ENCODE data around the gene CACNA1C.

CACNA1C gene

GRCh38 chr12:2633176-2633824, 580.5 kb downstream of the CACNA1C start:
- DNase-seq (ENCODE audit: low read depth in 2 of 2, low spot score in 1 of 2): no peak

- no peak for DNase-seq (ENCODE audit: low read depth in 2 of 2, low spot score in 1 of 2)
Measured at GRCh38 chr12:2633825-2634200, 581.0 kb downstream of the CACNA1C start.

DNA sequence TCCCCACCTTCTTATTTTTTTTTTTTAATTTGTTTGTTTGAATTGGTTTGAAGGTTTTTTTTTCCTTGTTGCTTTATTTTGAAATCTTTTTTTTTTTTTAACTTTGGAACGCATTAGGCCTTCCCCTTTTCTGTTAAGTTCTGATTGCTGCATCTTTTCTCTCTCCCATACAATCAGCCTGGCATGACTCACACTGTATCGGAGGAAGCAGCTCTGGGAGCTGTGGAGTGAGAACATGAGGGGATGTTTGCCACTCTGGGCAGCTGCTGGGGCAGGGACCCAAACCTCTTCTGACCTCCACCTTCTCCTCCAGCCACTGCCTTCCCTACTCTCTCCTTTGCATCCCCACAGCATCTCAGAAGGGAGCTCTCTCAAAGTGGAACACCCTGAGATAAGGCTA, 581.7 kb downstream of the CACNA1C start:
- no peak for DNase-seq (ENCODE audit: low read depth in 2 of 2, low spot score in 1 of 2)

DNA sequence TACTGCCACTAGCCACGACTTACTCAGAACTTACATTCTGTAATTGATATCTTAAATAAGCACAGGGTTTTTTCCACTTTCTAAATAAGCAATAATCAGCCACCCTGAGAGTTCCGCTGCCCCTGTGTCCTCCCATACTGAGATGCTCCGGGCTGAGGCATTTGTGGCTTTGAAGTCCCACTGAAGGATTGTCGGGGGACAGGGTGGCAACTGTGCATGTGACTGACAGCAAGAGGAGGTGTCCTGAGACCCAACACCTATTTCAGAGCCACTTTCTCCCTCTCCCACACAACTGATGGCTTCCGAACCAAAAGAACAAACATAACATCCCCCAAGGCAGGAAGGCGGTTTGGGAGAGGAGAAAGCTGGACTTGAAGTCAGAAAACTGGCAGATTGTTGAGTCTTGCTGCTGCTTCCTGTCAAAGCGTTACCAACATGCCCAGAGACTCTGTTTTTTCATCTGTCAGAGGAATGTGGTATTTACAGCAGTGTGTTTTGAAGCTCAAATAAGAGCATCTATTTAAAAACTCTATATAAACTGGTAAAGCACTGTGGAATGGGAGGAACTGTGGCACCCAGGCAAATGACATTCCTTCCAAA, 584.1 kb downstream of the CACNA1C start:
- DNase-seq (ENCODE audit: low read depth in 2 of 2, low spot score in 1 of 2): no peak

- no peak for DNase-seq (ENCODE audit: low read depth in 2 of 2, low spot score in 1 of 2)
Measured at GRCh38 chr12:2637371-2637770, 584.6 kb downstream of the CACNA1C start.

DNA sequence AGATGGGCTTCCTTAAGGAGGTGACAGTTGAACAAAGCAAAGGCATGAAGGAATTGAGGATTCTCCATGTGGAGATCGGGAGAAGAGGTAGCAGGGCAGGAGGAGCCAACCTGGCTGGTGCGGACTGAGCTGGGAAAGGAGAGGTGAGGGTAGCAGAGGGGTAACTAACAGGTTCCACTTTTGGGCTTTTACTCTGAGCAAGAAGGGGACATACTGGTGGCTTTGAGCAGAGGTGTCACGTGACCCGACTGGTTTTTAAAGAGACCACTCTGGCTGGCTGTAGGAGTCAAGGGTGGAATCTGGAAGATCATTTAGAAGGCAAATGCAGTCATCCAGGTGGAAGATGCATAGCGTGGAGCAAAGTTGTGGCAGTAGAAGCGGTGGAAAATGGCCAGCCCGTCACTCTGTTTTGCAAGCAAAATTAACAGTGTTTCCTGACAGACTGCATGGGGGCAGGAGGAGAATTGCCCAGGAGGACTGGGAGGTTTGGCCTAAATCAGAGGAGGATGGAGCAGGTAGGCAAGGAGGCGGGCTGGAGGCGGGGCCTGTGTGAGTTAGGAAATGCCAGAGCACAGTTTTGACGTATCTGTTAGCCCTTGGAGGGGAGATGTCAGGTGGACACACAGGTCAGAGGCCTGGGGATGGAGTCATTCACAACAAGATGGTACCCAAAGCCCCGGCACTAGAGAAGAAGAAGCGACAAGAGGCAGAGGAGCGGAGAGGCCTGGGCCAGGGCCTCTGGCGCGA, 585.7 kb downstream of the CACNA1C start:
- DNase-seq (ENCODE audit: low read depth in 2 of 2, low spot score in 1 of 2): no peak

- DNase-seq (ENCODE audit: low read depth in 2 of 2, low spot score in 1 of 2): no peak
Measured at GRCh38 chr12:2639020-2639298, 586.2 kb downstream of the CACNA1C start.

- DNase-seq (ENCODE audit: low read depth in 2 of 2, low spot score in 1 of 2): no peak
Measured at GRCh38 chr12:2640281-2640680, 587.5 kb downstream of the CACNA1C start.

DNA sequence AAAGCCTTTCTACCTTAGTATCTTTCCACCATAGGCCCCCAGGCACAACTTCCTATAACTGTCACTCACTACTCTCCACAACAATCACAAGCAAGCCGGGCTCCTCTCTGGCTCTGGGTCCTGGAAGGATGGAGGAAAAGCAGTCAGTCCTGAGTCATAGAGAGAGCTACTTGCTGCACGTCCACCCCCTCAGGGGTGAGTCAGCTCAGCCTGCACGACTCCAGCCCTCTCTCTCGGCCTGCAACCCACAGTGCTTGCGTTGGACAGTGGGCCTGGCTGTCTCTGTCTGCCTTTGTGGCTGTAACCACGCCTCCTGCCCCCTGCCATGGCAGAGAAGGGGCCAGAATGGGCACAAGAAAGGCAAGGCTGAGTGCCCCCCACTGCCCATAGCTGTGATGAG, 587.9 kb downstream of the CACNA1C start:
- DNase-seq (ENCODE audit: low read depth in 2 of 2, low spot score in 1 of 2): no peak

- DNase-seq (ENCODE audit: low read depth in 2 of 2, low spot score in 1 of 2): no peak
Measured at GRCh38 chr12:2641207-2641606, 588.4 kb downstream of the CACNA1C start.

GRCh38 chr12:2641761-2642160, 589.0 kb downstream of the CACNA1C start:
- DNase-seq (ENCODE audit: low read depth in 2 of 2, low spot score in 1 of 2): no peak

GRCh38 chr12:2642176-2642892, 589.5 kb downstream of the CACNA1C start:
- DNase-seq (ENCODE audit: low read depth in 2 of 2, low spot score in 1 of 2): no peak

DNA sequence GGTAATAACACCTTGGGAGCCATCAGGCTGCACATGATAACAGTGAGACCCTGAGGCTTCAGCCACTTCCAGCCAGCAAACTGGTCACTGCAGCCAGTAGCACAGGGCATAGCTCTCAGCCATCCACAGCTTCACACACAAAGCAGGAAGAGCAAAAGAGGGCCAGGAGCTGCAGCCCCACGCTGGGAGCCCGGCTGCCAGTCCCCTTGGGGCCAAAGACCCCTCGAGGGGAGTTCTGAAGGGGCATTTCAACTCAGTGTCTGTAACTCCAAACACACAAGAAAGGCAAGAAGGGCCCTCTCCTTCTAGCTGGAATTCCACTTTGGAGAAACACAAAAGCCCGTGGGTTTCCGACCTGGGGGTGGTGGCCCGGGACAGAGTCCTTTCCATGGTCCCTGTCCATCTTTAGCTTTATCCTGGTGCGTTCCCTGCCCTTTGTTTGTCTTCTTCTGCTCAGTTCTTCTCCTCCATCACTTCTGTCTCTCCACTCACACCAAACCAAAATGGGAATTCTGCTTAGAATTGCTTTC, 590.2 kb downstream of the CACNA1C start:
- no peak for DNase-seq (ENCODE audit: low read depth in 2 of 2, low spot score in 1 of 2)

DNA sequence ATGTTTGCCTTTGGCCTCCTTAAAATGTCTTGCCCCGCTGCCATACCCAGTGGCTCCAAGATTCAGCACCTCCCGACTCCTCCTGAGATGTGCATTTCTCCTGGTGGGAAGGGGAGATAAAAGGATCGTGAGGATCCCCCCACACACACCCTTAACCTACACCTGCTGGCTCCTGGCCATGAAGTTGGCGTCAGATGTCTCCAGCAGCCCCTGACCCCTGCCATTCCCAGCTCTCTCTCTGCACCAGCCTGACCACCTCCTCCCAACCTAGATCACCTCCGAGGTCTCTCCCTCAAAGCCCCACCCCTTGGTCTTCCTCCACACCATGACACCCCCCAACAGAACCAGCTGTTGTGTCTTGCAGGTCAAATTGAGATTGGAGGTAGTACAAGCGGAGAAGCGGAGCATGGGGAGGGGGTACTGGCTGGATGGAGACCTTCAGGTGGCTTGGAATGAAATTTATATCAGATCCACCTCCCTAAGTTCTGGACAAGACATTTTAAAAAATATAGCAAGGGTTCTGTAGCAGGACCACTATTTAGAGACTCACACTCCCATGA, 590.9 kb downstream of the CACNA1C start:
- no peak for DNase-seq (ENCODE audit: low read depth in 2 of 2, low spot score in 1 of 2)

DNA sequence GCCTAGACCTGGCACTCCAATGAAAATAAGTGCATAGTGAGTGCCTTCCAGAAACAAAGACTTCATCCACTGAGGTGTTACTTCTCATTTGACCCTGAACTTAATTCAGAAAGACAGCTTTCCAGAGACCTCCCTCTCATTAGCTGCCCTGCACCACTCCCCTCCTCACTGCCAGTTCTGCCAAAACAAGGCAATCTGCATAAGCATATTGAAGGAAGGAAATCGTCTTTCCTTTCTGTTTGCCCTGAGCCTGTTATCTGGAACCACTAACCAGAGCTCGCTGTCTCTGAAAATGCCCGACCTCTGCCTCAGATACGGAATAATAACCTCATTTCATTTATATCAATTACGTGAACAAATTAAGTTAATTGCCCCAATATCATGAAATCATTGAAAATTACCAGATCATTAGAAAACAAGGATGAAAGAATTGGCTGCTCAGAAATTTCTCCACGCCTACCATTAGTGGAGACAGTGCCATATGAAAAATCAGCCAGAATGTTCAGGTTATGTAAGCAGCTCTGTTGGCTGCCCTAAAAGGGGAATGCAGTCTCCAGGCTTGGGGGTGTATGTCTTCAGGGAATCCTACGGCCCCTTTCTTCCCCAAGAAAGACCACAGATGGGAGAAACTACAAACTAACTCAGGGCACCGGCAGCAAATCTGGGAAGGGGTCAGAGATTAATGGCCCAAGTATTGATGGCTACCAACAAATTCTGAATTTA, 592.1 kb downstream of the CACNA1C start:
- DNase-seq (ENCODE audit: low read depth in 2 of 2, low spot score in 1 of 2): no peak

DNA sequence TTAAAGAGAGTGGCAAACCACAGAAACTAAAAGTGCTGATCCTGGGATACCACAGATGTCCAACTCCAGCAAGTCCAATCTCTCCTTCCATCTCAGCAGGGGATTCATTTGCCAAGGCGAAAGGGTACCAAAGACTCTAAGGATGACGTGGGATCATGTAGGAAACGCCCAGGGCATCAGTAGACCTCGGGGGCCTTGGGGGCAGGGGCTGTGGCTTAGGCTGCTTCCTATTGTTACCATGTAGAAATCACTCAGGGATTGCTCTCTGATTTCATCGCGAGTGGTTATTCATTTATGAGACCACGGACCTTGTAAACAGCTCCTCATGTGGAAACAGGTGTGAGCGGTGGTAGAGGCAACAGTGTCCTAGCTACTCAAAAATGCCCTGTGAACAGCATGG, 592.7 kb downstream of the CACNA1C start:
- DNase-seq (ENCODE audit: low read depth in 2 of 2, low spot score in 1 of 2): no peak

GRCh38 chr12:2646341-2646740, 593.6 kb downstream of the CACNA1C start:
- DNase-seq (ENCODE audit: low read depth in 2 of 2, low spot score in 1 of 2): no peak

GRCh38 chr12:2647186-2647585, 594.4 kb downstream of the CACNA1C start:
- no peak for DNase-seq (ENCODE audit: low read depth in 2 of 2, low spot score in 1 of 2)

DNA sequence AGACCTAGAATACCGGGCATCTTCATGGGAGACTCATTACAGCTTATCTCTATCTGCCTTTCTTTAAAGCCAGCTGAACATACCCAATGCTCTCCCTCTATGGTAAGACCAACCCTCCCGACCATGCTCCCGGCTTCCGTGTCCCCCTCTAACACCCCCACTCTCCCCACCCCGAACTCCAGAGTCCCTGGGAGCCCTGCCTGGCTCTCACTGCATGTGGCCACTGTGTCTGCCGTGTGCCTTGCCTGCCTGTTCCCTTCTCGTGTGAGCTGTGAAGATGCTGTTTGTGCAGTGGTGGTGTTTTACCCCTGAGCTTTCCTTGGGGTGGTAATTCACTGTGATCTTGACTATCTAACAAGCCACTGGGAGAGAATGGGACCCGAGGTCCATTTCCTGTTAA, 595.6 kb downstream of the CACNA1C start:
- no peak for DNase-seq (ENCODE audit: low read depth in 2 of 2, low spot score in 1 of 2)

DNA sequence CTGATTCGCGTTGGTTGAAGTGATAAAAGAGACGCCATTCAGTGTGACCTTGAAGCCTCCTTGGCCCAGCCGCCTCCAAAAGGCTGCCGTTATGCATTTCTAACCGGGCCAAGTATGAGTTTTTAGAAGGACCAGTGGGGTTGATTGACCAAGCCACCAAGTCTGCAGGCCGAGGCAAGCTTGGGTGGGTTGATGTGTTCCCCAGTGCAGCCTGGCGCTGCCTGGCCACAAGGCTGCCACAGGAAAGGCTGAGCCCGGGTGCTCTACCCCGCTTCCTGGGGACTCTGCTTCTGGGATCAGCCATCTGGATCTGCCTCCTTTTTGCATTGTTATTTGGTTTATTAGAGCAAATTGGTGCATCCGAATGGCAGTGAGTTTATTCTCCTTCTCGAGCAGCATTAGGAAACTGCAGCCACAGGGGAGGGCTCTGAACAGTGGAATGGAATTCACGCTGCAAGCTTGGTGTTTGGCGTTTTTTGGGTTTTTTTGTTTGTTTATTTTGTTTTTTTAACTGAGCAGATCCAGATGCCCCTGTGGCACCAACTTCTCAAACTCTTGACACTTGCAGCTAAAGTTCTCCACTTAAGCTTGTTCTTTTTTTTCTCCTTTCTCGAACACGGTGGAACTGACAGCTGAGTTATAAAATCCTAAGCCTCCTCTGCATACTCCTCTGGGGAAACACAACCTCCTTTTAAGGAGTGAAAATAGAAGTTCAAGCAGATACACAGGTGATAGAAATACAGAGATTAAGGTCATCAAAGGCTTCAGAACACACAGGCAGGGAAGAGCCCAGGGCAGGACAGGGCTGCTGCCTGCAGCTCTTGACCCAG, 596.6 kb downstream of the CACNA1C start:
- DNase-seq (ENCODE audit: low read depth in 2 of 2, low spot score in 1 of 2): no peak

All from stimulated activated CD8-positive, alpha-beta memory T cell treated with anti-CD3 and anti-CD28 coated beads, Interleukin-4, amount 100 ng/mL, for 1 hour (primary cell).